Hematopoietic multipotent progenitor cell treated with erythropoietin and hydrocortisone succinate and interleukin-3 and kit ligand, for 4 days (in vitro differentiated cells): ENCODE results near the gene LMCD1.

Experiments used
- DNase-seq: peaks from one replicate; pipeline ENCODE4 v3.0.0-alpha.2; 2015

LMCD1 gene

DNA sequence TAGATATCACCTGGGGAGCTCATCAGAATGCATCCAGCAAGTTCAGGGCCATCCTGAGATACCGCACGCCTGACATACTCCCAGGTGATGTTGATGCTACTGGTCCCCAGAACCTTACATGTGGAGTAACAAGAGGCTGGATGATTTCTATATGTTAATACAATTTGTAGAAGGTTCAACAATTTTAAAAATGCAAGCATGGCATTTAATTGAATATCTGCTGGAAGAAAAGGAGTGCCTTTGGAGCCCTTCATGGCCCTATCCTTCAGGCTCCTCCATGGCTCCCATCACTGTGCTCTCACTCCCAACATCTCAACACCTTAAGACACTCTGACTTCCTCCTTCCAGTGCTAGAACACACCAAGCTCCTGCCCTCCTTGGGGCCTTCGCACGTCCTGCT lies 36.6 kb downstream of the LMCD1 start:
- DNase-seq: no peak

DNA sequence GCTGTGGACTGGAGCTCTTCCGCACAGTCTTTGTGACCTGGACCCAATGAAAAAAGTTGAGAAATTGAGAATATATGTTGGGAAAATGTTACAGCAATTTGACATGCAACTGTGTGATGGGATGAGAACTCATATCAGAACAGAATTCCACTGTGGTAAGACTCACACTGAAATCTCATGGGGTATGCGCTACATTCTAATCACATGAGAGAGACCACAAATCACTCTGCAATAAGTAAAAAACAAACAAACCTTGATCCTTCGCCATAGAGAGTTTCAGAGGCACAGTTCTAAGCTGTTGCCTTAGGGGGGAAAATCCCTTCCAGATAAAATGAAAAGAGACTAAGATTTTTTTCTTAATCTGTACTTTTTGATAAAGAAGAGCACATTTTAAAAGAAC lies 37.3 kb downstream of the LMCD1 start:
- no peak for DNase-seq

DNA sequence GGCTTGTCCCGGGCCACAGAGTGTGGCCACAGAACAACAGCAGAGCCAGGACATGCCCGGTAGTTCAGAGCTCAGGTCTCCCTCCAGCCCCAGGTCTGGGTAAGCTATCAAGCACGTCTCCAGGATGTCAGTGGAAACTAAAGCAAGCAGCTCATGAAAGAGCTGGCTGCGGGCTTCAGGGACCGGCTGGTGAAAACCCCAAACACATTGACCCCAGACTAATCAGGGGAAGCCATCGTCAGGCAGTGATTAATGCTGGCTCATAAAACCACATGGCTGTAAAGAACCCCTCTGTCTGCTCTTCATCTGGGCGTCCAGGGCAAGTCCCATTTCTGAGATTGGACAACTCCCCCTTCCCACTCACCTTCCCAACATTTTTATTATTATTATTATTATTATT lies 37.8 kb downstream of the LMCD1 start:
- DNase-seq: no peak

DNA sequence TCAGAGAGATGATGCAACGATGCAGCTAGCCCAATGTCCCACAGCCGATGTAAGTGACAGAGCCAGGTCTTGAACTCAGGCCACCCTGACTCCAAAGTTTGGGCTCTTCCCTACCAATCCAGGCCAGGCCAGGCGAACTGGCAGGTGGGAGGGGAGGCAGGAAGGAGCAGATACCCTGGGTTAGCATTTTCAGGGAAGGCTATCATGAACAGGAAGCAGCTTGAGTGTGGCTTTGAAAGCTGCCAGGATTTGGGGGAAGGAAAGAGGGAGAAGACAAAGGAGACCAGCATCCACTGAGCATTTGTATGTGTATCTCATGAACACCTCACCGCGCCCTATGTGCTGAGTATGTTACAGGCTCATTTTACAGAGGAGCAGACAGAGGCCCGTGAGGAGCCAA lies 38.8 kb downstream of the LMCD1 start:
- no peak for DNase-seq

DNA sequence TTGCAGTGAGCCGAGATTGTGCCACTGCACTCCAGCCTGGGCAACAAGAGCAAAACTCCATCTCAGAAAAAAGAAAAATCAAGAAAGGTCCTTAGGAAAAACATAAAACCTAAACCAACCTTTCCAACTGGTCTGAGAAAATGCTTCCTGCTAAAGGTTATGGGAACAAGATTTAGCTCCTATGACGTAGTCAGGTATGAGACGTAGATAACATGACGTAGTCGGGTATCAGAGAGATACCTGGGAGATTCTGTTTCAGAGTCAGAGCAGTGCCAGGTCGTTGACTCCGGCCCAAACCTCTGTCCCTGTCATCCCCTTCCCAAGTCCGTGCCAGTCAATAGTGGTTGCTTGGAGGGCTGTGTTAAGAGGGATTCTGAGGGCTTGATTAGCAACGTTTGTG lies 39.9 kb downstream of the LMCD1 start:
- no peak for DNase-seq

DNA sequence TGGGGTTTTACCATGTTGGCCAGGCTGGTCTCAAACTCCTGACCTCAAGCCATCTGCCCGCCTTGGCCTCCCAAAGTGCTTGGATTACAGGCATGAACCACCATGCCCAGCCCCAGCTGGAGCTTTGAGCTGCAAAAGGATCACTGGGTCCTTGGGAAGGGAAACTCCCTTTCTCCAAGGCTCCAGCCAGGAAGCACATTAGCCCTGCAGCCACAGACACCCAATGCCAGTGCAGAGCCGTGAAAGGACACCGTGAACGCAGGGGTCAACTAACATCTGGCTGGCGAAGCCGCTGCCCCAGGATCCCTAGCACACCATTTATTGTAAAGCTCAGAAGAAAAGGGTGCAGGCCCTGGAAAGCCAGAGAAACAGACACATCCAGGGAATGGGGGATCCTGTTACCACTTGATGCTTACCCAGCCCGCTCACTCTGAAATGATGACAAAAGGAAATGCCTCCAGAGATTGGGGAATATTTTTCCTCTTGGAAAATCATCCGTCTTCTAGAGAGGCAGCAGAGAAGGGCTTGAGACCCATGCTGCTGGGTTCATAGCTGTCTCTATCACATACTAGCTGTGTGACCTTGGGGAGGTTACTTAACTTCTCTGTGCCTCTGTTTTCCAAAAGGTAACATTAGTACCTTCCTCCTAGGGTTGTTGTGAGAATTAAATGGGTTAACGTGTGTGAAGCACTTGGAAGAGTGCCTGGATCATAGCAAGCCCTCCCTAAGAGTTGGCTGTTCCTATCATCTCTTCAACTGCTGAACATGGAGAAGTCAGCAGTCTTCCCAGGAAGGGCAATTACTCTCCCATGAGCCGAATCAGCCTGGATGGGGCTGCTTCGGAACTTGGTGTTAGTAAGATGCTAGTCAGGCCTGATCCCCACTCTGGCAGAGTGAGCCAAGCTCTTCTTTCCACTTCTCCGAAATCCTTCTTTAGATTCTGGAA lies 40.8 kb downstream of the LMCD1 start:
- DNase-seq: no peak

DNA sequence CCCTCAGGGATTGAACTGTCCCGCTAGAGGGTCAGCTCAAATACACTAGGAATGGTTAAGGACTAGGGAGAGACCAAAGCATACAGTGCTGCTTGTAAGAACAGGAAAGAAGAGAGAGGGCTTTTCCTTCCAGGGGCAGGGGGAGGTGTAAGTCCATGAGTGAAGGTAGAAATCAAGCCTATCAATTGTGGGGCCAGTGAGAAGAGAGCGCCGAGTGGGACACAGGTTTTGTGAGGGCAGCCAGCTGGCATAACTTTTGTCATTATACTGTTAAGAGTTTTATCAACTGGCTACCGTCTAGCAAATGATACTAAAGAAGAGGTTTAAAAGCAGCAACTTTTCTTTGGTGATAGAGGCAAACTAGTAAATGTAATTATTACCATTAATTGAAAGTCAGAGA lies 45.0 kb downstream of the LMCD1 start:
- DNase-seq: no peak

DNA sequence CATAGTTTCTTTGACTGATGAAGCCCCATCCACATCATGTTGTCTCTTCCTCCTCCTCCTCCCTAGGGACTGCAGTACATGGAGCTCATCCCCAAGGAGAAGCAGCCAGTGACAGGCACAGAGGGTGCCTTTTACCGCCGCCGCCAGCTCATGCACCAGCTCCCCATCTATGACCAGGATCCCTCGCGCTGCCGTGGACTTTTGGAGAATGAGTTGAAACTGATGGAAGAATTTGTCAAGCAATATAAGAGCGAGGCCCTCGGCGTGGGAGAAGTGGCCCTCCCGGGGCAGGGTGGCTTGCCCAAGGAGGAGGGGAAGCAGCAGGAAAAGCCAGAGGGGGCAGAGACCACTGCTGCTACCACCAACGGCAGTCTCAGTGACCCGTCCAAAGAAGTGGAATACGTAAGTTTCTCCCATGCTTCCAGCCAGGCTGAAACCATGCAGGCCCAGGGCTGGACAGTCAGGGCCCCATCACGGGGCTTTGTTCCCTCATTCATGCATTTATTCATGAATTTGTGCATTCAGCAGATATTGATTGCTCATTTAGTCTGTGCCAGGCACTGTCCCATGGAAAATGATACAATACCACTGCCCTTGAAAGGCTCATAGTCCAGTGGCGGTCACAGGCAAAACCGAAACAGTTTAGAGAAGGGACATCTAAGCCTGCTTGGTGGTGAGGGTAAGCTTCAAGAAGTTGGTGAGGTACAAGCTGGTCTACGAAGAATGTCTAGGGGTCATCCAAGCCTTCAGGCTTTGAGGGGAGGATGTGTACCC lies 47.1 kb downstream of the LMCD1 start:
- no peak for DNase-seq

DNA sequence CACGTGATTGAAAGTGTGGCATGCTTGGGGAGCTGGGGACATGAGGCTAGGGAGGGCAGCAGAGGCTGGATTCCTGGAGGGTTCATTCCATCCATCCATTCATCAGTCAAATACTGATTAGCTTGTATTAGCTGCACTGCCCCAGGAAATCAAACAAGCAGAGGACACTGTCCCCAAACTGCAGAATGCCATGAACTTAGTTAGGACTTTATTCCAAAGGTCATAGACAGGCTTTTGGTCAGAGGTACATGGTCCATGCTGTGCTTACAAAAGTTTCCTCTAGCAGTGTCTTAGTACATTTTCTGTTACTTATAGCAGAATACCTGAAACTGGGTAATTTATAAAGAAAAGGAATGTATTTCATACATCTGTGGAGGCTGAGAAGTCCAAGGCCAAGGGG lies 47.7 kb downstream of the LMCD1 start:
- no peak for DNase-seq

DNA sequence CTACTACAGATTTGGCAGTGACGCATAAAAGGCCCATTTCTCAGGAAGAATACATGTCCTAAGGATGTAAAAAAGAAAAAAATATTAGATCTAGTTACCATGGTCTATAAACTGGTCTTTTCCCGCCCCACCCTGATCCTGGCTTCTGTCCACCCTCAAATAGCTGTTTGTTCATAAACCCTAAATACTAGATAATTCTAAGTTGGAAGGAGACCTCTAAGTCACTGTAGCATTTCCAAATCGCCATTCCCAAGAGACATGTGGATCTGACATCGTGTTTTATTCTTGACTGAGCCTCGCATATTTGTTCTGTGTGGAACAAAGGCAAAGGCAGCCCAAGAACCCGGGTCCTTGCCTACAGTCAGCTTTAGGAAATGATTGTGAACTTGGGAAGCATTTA lies 49.0 kb downstream of the LMCD1 start:
- DNase-seq: no peak

DNA sequence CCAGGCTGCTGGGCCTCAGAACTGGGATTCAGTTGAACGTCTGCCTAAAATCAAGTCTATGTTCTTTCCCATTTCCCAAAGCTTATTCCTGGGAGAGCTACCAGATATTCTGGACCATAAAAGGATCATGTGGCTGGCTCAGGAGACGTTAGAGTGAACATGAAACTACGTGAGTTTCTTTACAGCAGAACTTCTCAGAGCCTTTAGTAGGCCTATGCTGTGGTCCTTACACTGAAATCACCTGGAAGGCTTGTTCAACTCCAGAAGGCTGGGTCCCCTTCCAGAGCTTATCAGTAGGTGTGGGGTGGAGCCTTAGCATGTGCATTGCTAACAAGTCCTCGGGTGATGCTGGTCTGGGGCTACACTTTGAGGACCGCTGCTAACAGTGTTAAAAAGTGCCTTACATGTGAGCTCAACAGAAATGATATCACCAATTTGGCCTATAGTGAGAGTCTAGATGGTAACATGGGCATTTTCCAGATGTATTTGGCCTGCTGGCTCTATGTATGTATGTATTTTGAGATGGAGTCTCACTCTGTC lies 50.7 kb downstream of the LMCD1 start:
- DNase-seq: no peak

DNA sequence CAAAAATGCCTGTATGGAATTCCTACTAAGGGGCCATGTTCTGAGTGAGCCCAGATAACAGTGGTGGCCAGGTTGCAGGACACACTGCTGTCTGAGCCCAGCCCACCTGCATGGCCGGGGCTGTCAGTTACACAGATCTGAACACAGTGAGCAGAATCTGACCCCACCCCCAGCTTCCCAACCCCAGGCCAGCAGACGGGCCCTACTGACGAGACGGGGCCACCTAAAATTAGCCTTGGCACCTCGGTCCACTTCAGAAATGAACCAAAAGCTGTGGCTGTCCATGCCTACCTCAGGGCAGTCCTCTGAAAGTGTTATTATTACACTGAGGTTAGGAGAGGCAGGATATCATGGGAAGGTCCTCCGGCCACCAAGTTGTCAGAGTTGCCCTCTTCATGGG lies 51.8 kb downstream of the LMCD1 start:
- DNase-seq: no peak

DNA sequence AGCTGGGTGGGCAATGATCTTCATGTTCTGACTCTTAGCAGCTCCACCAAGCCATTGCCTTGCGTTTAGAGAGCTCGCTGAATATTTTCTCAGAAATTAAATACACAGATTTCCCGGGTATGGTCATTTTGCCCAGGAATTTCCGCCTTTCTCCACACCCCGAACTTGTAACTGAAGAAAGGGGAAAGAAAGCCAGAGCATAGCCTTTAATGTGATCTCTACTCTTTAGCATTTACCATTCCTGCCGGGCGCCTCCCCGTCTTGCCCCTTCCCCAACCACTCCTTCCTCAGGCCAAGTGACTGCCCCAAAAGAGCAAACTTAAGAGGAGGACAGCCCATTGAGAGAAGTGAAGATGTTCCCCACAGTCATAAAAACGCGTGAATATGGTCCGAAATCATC lies 53.1 kb downstream of the LMCD1 start:
- DNase-seq: no peak

DNA sequence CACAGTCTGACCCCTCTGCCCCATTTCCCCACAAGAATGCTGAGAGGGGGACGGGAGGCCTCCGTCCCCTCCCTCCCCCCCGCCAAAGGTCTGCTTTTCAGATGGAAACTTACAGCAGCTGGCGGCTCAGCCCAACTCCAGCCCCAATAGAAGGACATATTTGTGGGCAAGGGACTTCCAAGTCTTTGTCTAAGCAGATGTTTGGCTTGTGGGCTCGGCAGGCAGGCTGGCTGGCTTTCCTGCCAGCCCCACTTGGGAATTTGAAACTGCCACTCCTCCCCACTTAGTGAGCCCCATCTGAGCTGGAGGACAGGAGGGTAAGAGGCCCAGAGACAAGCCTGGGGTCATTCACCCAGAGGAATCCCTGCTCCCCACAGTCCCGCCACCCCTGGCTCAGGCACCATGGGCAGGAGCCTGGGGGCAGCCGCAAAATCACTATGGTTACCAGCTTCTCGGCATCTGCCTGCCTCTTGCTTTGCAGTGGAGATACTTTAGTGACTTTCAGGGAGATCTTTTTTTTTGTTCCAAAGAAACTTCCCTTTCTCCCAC lies 53.6 kb downstream of the LMCD1 start:
- no peak for DNase-seq

DNA sequence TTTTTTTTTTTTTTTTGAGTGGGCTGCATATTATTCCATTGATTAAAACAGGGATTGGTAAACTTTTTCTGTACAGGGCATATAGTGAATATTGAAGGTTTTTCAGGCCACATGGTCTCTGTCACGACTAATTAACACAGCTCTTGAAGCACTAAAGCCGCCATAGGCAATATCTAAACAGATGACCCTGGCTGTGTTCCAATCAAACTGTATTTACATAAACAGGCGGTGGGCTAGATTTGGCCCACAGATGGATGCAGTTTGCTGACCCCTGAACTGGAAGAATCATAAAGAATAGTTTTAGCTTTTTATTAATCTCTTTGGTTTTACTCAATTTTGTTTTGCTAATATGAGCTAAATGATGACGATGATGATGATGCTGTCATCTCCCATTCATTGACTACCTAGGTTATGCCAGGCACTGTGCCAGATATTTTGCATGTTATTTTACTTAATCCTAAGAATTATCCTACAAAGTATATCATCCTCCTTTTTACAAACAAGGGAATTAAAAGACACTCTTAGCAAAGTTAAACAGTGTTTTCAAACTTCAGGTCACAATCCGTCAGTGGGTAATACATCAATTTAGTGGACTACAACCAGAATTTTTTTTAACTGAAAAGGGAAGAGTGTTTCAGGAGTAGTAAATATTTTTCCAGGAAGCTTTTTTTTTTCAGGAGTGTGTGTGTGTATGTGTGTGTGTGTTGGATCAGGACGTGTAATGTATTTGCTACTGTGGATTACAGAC lies 54.3 kb downstream of the LMCD1 start:
- DNase-seq: no peak

DNA sequence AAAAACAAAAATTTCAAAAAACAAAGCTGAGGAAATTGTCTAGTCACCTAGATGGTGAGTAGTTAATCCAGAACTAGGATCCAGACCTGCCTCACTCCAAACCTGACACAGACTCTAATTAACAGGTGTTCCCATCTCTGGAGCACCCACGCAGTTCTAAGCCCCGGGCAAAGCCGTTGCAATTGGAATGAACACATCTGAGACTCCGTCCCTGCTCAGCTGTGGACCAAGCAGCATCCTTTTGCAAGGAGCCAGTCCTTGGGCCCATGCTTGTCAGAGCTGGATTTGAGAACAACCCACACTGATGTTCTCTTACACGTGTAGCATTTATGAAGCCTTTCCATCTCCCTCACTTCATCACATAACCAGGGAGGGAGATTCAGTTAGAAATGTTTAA lies 54.8 kb downstream of the LMCD1 start:
- no peak for DNase-seq

DNA sequence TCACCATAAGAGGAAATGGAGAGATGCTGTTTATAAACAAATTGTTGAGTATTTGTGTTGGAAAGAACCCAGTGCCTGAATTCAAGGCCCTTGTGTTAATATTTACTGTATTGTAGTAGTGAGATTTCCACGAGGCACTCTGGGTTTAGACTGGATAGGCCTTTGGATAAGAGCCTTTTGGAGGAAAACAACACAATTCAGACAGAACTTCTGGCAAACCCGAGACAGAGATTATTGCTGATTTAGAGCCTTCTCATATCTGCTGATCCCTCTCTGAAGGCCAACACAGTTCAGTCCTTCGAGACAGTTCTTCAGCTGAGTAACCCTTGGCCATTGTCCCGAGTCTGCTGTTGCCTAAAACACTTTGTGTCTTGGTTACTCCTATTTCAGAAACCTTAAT lies 55.7 kb downstream of the LMCD1 start:
- DNase-seq: no peak

DNA sequence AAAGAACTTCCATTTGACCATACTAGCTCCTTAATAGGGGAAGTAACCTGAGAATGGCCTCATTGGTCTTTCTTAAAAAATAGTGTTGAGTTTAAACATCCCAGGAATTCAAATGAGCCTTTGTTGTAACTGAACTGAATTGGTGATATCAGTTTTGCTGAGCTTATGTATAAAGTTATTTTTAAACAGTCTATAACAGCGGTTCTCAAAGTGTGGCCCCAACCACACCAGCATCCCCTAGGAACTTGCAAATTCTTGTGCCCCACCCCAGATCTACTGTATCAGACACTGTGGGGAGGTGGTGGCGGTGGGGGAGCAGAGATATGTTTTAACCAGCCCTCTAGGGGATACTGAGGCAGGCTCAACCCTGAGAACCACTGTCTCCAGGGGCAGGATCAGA lies 57.0 kb downstream of the LMCD1 start:
- no peak for DNase-seq

DNA sequence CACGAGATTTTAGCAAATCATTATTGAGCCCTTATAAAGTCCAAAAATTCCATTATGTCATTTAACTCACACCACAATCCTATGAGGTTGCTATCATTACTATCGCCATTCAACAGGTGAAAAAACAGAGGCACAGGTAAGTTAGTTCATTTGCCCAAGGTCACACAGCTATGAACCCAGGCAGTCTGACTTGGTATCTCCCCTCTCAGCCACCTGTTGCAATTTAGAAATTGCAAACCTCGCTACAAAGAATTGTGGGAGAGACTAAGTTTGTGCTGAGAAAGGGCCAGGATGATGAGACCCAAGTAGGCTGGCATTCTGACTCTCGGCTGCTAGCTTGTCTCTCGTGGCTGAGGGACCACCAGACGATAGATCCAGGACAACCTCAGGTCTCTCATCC lies 57.7 kb downstream of the LMCD1 start:
- DNase-seq: no peak

DNA sequence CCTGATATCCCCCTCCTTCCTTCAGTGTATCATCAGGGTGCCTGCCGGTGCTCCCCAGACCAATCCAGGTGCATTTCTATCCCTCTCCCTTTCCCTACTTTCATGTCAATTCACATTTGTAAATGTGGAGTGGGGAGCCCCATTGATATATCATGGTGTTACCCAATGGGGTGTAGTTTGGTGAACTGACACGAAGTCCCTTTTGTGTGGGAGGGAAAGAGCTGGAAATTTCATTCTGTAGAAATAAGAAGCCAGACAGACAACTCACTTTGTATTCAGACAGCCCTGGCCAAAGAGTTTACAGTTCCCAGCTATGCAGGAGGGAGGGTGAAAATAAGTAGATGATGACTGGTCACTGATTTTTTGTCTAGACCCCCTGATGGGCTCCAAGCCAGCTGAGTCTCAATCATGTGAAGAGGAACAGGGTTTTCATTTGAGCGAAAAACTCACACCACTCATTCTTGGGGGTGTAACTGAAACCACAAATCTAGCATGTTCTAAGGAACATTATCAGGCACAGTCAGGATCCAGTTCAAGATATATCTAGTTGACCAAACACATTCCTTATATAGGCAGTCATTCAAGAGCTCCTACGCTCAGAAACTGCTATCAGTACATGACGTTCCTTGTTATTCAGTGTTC lies 58.9 kb downstream of the LMCD1 start:
- DNase-seq: peak; percentile 77

DNA sequence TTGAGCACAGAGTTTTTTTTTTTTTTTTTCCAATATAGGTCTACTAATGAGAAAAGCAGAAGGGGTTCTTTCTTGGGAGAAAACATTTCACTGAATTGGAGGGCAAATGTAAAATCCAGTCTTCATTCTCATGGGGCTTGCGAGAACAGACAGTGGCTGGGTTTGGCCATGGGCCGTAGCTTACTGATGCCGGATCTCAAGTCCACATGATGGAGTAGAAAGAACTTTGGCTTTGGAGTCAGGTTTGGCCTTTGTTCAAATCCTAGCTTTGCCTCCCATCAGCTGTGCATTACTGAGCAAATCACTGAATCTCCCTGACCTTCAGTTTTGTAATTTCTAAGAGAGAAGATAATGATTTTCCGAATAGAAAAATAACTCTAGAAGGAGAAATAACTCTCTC lies 59.7 kb downstream of the LMCD1 start:
- no peak for DNase-seq

DNA sequence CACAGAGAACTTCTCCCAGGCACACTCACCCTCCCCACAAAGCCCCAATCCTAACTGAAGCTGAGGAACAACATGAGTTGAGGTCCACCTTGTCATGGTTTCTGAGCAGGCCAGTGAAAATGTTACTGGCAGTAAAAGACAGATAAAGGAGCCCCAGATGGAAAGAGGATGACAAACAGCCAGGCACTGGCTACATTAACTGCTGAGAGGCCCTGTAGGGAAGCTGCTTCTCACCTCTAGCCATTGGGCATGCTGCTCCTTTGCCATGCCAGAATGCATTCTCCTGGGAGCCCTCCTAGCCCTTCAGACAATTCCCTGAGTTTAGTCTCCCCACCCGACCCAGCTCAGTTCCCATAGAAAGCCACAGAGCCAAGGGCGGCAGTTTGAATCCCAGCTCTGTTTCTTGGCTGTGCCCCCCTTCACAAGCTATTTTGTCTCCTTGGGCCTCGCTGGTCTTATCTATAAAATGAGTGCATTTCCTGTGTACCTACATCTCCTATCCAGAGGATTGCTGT lies 60.5 kb downstream of the LMCD1 start:
- peak; percentile 16 for DNase-seq
